DMS114 treated with DMSO at 0.1 percent for 48 hours (cell line): ENCODE data around the gene MYOG.

Source experiments
- DNase-seq: peaks from one replicate; lab custom pipeline; 2025; ENCODE audit not compliant: unreplicated experiment; lab: John Stamatoyannopoulos, UW

Gene MYOG

DNA sequence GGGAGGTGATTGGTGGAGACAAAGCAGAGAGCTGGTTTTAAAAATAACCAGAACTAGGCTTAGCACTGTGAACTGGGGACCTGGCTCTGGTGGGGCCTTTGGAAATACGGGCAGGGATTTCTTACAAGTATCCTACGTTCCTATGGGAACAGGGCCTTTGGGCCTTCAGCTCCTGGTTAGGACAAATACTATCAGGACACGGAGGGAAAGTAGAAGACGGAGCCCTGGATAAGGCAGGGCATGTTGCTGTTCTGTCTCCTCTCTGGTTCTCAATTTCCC, 5.3 kb upstream of the MYOG start:
- no peak for DNase-seq

GRCh38 chr1:203090421-203091198, 4.8 kb upstream of the MYOG start:
- no peak for DNase-seq

DNA sequence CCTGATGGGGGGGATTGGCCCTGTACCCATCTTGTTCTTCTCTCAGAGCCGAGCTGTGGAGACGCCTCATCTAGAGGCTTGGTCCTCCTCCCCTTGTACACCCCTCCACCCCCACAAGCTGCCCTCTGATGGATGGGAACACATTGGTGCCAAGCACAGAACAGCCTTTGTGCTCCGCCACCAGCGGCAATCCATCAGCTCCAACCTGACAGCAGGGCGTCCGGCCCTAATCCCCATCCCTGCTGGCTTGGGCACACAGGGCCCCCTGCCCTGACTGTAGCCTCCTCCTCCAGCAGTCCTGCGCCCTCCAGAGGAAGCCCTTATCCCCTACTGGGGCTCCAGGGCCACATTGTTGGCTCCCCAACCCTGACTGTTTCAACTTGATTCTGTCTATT, 3.8 kb upstream of the MYOG start:
- DNase-seq, result no peak

- no peak for DNase-seq
These were observed 3.3 kb upstream of the MYOG start for GRCh38 chr1:203089001-203089650.

GRCh38 chr1:203088441-203088840, 2.6 kb upstream of the MYOG start:
- no peak for DNase-seq

DNA sequence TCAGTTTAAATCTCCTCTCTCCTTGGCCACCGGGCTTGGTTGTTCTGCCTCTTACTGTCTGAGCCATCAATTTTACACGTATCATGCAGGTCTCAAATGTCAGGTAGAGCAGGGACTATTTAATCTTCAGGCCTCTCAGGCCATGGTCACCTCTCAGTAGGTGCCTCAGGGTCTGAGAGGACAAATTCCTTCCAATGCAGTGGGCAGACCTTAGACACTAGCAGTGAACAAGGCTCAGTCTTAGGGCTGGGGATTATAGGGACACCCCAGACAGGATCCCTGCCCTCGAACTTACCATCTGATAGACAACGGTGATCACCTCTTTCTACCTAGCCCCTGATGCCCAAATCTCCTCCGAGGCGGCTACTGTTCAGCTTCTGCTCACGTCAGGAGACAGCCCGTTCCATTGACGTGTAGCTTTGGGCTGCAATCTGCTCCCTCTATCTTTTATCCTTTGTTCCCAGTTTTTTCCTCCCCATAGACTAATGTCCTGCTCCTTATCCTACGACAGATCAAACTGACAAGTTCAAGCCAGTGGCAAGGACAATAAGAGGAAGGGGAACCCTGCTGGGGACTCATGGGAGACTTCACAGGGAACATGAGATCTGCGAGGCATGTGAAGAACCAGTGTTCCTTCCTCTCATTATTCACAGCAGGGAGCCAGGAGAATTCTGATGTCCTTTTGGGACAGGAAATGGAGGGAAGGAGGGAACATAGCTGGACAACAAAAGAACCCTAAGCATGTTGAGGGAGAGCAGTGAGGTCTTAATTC, 1.4 kb upstream of the MYOG start:
- no peak for DNase-seq

- no peak for DNase-seq
These were observed 954 bp downstream of the MYOG start for GRCh38 chr1:203084588-203085527.

- DNase-seq, result no peak
These were observed 2.3 kb downstream of the MYOG start for GRCh38 chr1:203083463-203083921.

- DNase-seq, result no peak
These were observed 3.0 kb downstream of the MYOG start for GRCh38 chr1:203082571-203083462.

GRCh38 chr1:203082231-203082505, 3.6 kb downstream of the MYOG start:
- no peak for DNase-seq

- DNase-seq, result no peak
These were observed 4.2 kb downstream of the MYOG start for GRCh38 chr1:203081465-203082230.

GRCh38 chr1:203080456-203080855, 5.4 kb downstream of the MYOG start:
- DNase-seq, result no peak

- no peak for DNase-seq
These were observed 7.3 kb downstream of the MYOG start for GRCh38 chr1:203078478-203078877.

GRCh38 chr1:203077956-203078355, 7.9 kb downstream of the MYOG start:
- no peak for DNase-seq

DNA sequence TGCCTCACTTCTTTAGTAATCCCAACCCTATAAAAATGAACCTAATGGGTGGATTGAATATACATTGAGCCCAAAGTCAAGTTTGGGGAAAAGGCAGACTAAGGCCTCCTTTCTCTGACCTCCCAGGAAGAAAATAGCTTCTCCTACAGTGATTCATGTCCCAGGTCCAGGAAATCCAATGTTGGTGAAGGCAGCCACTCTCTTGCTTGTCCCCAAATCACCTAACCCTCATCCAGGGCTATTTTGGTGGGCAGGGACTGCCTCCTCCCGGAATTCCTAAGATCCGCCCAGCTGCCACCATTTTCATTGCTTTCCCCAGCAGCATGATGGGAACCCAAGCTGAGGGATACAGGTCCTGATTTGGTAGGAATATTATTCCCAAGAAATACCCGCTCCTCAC, 8.4 kb downstream of the MYOG start:
- DNase-seq, result no peak

GRCh38 chr1:203076031-203076511, 9.7 kb downstream of the MYOG start:
- DNase-seq, result no peak

GRCh38 chr1:203075236-203076030, 10.4 kb downstream of the MYOG start:
- DNase-seq, result no peak

DNA sequence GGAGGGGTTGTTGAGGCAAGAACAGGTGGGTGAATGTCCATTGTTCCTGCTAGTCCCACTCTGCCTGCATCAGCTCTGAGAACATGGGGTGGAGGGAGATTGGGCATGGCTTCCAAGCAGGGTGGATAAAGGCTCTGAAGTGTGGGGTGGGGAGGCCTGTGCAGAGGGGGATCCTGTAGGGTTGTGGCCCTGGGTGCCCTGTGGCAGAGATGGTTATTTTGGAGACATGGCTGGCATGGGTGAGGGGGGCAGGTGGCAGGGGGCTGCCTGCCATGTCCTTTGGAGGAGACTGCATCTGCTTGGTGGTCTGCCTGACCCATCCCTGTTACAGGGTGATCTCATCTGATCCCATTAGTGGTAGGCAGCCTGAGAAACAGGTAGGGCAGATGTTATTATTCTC, 11.2 kb downstream of the MYOG start:
- no peak for DNase-seq

GRCh38 chr1:203073469-203073868, 12.3 kb downstream of the MYOG start:
- no peak for DNase-seq
